Measurements from ENCODE around the gene ISG20.
A peak's percentile ranks its signal among the peaks of the same experiment; 100 is the strongest.
"Not testable (repeated sequence)": the region's sequence is repeated elsewhere in the genome, so short reads cannot be mapped to it uniquely, and the experiment has no call there.

The ISG20 gene

DNA sequence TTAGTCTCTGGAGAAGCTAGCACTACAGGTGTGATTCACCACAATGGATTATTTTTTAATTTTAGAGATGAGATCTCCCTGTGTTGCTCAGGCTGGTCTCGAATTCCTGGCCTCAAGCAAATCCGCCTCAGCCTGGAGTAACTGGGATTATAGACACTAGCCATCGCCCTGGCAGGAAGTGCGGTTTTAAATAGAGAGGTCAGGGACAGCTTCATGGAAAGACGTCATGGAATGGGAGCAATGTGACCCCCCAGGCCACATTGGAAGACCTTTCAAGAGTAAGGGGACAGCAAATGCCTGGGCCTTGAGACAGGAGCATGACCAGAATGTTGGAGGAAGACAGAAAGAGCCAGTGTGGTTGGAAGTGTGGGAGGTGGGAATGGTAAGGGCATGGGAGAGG, 2.2 kb upstream of the ISG20 start:
- DNase-seq (ENCODE audit: low read depth) = no peak

DNA sequence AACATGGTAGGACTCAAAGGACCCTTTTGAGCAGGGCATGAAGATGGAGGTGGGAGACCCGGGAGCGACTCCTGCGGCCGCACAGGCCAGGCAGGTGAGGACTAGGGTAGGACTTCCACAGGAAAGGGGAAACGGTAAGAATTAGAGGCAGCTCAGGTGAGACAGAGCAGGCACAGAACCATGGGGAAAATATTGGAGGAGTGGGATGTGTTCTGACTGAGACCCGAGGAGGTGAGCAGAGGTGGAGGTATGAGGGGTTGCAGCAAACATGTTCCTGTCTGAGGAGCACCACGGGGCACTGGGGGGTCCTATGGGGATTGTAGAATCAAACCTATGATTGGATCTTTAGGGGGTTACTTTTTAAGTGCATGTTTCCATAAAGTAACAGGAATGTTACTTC, 1.4 kb upstream of the ISG20 start:
- no peak for DNase-seq (ENCODE audit: low read depth)

DNA sequence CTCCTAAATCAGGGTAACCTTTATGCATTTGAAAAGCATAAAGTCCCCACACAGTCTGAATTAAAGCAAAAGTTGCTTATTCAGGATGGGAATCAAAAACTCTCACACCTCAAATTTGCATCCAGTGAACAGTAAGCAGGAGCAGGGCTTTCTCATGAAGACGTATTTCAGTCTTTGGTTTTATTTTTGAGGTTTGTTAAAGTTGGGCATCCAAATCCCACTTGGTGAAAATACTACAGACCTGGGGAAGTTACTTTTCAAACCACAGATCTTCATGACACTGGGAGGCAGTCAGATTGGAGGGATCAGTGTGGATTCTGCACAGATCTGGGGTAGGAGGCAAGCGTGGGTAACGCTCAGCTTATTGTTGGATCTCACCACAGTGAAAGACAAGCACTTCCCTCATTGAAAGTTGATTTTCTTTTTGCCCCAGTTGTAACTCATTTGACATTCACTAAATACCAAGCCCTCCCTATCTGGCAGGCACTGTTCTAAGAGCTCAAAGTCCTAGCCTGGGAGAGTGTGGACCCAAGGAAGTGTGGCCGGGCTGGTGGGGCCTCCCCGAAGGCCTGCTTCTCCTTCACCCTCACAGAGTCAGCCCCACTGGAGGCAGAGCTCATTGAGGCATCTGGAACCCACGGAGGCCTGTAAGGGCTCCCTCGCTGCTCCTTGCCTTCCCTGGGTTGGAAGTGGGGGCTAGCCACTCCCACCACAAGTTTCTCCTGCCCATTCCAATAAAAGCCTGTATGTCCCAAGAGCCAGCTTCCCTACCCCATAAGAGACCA, 783 bp upstream of the ISG20 start:
- no peak for DNase-seq (ENCODE audit: low read depth)

DNA sequence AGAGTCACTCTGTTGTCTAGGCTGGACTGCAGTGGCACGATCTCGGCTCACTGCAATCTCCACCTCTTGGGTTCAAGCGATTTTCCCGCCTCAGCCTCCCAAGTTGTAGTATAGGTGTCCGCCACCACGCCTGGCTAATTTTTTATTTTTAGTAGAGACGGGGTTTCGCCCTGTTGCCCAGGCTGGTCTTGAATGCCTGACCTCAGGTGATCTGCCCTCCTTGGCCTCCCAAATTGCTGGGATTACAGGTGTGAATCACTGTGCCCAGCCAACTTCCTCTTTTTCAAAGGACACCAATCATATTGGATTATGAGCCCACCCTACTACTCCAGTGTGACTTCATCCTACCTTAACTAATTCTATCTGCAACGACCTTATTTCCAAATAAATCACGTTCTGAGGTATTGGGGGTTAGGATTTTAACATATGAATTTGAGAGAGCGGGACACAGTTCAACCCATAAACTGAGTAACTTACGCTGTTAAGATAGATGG, 3.2 kb downstream of the ISG20 start:
- no peak for DNase-seq (ENCODE audit: low read depth)

DNA sequence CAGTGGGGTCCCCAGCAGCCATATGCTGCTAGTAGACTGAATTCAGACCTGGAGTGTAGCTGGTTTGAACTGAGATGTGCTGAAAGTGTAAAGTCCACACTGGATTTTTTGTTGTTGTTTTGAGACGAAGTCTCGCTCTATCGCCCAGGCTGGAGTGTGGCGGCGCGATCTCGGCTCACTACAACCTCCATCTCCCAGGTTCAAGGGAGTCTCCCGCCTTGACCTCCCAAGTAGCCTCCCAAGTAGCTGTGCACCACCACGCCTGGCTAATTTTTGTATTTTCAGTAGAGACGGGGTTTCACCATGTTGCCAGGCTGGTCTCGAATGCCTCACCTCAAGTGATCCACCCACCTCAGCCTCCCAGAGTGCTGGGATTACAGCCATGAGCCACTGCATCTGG, 3.7 kb downstream of the ISG20 start:
- DNase-seq (ENCODE audit: low read depth) = not testable (repeated sequence)

GRCh38 chr15:88644741-88645140, 5.9 kb downstream of the ISG20 start:
- DNase-seq (ENCODE audit: low read depth) = no peak

DNA sequence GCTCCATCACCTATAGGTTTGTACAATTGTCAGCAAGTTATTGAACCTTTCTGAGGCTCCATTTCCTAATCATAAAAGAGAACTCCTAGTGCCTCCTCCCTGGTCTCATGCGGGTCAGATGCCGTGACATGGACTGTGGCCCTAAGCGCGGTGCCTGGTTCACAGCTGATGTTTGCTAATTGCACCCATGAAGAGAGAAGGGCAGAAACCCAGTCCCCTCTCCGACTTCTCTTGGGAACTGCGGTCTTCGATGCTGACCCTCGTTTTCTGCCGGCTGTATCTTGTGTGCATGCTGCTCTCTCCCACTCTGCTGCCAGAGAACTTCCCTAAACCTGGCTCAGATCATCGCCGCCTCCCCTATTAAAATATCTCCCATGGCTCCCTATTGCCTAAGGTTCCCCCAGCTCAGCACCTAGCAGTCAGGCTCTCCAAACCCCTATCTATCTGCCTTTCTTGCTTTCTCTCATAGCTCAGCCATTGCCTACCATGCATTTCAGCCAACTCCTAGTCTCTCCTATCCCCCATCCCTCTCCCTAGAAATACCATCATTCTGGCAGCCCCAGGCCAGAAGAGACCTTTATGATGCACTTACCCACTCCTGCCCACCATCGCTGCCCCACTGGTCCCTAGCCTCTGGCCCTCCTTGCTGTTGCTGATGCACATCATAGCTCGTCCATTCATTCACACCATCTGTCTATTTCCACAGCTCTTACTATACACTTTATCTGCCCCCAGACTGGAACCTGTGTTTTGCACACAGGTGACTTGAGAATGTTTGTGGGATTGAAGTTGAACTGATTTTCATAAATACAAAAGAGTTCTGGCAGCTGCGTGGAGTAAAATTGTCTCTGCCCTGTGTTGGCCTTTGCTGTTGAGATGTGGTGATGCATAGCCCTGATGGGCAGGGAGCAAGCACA, 6.6 kb downstream of the ISG20 start:
- DNase-seq (ENCODE audit: low read depth) = no peak

- DNase-seq (ENCODE audit: low read depth) = no peak
Measured at GRCh38 chr15:88646088-88646405, 7.2 kb downstream of the ISG20 start.

DNA sequence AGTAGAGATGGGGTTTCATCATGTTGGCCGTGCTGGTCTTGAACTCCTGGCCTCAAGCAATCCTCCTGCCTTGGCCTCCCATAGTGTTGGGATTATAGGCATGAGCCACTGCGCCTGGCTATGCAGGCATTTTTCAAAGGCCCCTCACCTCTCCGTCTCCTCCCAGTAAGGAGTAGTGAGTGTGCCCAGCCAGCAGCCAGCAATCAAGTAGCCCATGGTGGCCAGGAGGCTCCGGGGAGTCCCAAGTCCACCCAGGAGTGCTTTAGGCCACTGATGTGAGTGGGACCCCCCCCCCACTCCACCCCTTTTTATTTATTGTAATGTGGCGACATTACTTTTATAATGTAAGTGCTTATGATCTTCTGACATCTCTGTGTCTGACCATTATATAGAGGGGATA, 8.1 kb downstream of the ISG20 start:
- DNase-seq (ENCODE audit: low read depth) = no peak

GRCh38 chr15:88647351-88648105, 8.7 kb downstream of the ISG20 start:
- DNase-seq (ENCODE audit: low read depth) = no peak

- DNase-seq (ENCODE audit: low read depth) = no peak
Measured at GRCh38 chr15:88648357-88649214, 9.8 kb downstream of the ISG20 start.

DNA sequence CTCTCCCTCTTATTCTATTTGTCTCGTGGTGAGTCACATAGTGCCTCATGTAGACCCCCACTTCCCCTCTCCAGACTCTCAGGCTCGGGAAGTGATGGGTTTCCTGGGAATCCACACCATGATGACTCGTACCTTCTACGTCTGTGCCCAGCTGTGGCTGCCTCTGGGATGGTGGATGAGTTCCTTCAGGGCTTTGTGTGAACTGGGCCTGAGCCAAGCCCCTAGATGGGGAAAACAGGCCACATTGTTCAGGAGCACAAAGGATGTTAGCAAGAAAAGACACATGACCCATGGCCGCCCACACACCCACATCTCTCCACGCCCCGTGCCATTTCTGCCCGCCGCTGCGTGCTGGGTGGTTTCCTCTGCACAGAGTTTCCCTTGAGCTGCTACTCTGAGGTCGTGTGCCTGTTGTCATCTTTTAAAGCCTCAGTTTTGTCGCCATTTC, 10.5 kb downstream of the ISG20 start:
- peak; percentile 70 for DNase-seq (ENCODE audit: low read depth)

DNA sequence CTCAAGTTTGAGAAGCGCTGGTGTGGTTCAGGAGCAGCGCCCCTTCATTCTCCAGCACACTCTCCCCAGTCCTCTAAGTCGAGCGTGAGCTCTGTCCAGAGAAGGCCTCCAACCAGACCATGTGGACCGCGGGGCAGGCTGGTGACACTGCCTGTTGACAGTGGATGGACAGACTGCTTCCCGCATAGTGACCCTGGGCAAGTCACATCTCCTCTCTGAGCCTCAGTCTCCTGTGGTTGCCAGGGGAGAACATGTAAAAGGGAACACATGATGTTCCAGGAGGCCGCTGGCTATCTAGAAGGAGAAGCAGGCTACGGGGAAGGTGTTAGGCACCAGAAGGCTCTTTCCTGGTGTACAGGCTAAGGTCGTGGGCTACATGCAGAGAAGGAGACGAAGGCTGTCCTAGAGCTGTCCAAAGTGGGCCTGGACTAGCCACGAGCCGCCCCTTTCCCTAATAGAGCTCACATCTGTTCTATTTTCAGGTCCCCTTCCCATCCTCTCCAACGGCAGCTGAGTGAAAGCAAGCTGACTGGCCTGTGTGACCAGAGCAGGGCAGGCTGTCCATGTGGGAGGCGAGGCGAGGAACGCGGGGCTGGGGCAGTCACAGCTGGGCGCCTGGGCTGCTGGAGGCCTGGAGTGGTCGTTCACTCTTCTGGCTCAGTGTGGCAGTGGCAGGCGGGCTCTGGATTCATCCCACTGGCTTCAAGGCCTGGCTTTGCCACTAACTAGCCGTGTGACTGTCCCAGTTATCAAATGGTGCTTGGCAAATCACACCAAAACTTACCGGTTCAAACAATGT, 11.1 kb downstream of the ISG20 start:
- DNase-seq (ENCODE audit: low read depth) = no peak

DNA sequence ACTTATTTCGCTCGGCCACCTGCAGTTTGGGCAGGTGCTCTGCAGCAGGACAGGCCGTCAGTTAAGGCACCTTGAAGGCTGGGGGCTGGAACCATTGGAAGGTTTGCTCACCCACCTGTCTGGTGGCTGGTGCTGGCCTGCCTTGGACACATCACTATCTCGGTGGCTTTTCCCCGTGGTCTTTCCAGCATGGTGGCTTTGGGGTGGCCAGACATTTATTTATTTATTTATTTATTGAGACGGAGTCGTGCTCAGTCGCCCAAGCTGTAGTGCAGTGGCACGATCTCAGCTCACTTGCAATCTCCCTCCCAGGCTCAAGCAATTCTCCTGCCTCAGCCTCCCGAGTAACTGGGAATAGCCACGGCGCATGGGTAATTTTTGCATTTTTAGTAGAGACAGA, 11.7 kb downstream of the ISG20 start:
- DNase-seq (ENCODE audit: low read depth) = no peak

- DNase-seq (ENCODE audit: low read depth) = no peak
Measured at GRCh38 chr15:88651136-88651732, 12.4 kb downstream of the ISG20 start.

DNA sequence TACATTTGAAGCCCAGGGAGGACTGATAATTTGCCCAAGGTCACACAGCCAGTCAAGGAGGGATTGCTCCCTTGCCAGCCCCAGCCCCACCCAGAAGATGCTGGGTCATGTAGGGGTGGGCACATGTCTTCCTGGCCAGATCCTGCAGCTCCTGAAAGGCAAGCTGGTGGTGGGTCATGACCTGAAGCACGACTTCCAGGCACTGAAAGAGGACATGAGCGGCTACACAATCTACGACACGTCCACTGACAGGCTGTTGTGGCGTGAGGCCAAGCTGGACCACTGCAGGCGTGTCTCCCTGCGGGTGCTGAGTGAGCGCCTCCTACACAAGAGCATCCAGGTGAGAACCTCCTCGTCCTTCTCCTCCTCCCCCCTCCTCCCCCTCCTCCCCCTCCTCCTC, 13.2 kb downstream of the ISG20 start:
- DNase-seq (ENCODE audit: low read depth) = no peak

- DNase-seq (ENCODE audit: low read depth) = no peak
Measured at GRCh38 chr15:88652456-88653199, 13.8 kb downstream of the ISG20 start.

DNA sequence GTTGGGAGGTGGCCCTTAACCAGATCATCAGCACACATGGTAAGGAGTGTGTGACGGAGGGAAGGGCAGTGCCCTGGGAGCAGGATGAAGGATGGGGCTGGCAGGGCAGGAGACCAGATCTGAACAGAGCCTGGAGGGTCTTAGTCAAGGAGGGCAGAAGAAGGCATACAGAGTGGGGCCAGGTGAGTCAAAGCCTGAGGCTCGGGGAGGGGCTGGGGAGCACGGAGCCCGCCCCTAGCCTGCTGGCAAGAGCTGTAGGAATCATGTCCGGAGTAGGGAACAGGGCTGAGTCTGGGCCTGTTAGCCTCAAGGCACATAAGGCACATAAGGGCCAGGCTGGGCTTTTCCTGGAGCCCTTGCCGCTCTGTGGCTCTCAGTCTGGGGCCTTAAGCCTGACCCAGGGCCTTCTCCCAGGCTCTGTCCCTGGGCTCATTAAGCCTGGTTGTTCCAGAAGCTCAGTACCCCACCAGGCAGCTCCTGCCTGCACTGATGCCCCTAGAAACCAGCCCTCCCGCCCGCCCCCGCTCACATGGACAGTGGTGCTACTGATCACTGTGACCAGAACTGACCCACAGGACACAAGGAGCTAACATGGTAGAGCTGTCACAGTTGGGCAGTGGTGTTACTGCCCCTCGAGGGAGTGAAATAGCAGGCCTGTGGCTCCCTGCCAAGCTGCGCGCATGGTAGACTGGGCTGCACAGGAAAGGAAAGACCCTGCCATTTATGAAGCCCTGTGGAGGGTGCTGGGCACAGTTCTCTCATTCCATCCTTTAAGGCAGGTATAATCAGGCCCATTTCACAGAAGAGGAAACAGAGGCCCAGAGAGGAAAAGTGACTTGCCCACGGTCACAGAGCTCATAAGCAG, 14.6 kb downstream of the ISG20 start:
- DNase-seq (ENCODE audit: low read depth) = no peak

All from activated gamma-delta T cell treated with anti-CD3 and anti-CD28 coated beads, Interleukin-2, amount 50 U/mL, for 16 hours (primary cell).